ENCODE results near the gene ANK2. TPM values are rescaled to one million over a fixed set of nuclear protein-coding genes. Genes with fewer than 3 reads are reported as not detected.
A peak's percentile ranks its signal among the peaks of the same experiment; 100 is the strongest.

Gene ANK2
- total RNA-seq, 1 donor from 2014 or later = 58.3 TPM

- H3K27me3 Mint-ChIP-seq (ENCODE audit: low read depth) = no peaks in the 10 kb centered on the region
- H3K9me3 Mint-ChIP-seq = no peaks in the 10 kb centered on the region
- H3K4me3 Mint-ChIP-seq = no peak overlapping the region
- peak; percentile 79 for TF ChIP-seq CTCF (conservative IDR thresholded peaks at IDR 0.05)
- H3K36me3 Mint-ChIP-seq (ENCODE audit: low read depth) = peaks cover 4% of the 10 kb centered on the region
- peak; percentile 78 for DNase-seq (ENCODE audit: low read depth, low spot score)
- H3K27ac Mint-ChIP-seq (ENCODE audit: unreplicated experiment) = no peak overlapping the region
- no peaks in the 10 kb centered on the region for H3K4me1 Mint-ChIP-seq
Measured at GRCh38 chr4:113278324-113278934, 229.0 kb downstream of the ANK2 start.

- H3K9me3 Mint-ChIP-seq = no peaks in the 10 kb centered on the region
- no peak overlapping the region for H3K4me3 Mint-ChIP-seq
- peaks cover 4% of the 10 kb centered on the region for H3K36me3 Mint-ChIP-seq (ENCODE audit: low read depth)
- peaks cover 5% of the 10 kb centered on the region for H3K4me1 Mint-ChIP-seq
- no peak for TF ChIP-seq CTCF (conservative IDR thresholded peaks at IDR 0.05)
- no peaks in the 10 kb centered on the region for H3K27me3 Mint-ChIP-seq (ENCODE audit: low read depth)
- no peak overlapping the region for H3K27ac Mint-ChIP-seq (ENCODE audit: unreplicated experiment)
- DNase-seq (ENCODE audit: low read depth, low spot score) = no peak
Measured at GRCh38 chr4:113285501-113285900, 236.0 kb downstream of the ANK2 start.

- Mint-ChIP-seq H3K4me3 (no peak overlapping the region), H3K27me3 (ENCODE audit: low read depth) (no peaks in the 10 kb centered on the region), H3K4me1 (peaks cover 27% of the 10 kb centered on the region), H3K27ac (ENCODE audit: unreplicated experiment) (no peak overlapping the region), H3K9me3 (no peaks in the 10 kb centered on the region), H3K36me3 (ENCODE audit: low read depth) (no peaks in the 10 kb centered on the region)
- no peak for DNase-seq (ENCODE audit: low read depth, low spot score)
- no peak for TF ChIP-seq CTCF (conservative IDR thresholded peaks at IDR 0.05)
Measured at GRCh38 chr4:113288257-113288656, 238.8 kb downstream of the ANK2 start.

- H3K4me1 Mint-ChIP-seq = peaks cover 31% of the 10 kb centered on the region
- no peak for TF ChIP-seq CTCF (conservative IDR thresholded peaks at IDR 0.05)
- H3K4me3 Mint-ChIP-seq = no peak overlapping the region
- no peaks in the 10 kb centered on the region for H3K9me3 Mint-ChIP-seq
- no peak overlapping the region for H3K27ac Mint-ChIP-seq (ENCODE audit: unreplicated experiment)
- H3K27me3 Mint-ChIP-seq (ENCODE audit: low read depth) = no peaks in the 10 kb centered on the region
- no peak for DNase-seq (ENCODE audit: low read depth, low spot score)
- no peaks in the 10 kb centered on the region for H3K36me3 Mint-ChIP-seq (ENCODE audit: low read depth)
Measured at GRCh38 chr4:113288696-113289095, 239.2 kb downstream of the ANK2 start.

GRCh38 chr4:113289766-113290165 lies 240.3 kb downstream of the ANK2 start:
- Mint-ChIP-seq H3K4me1 (peaks cover 36% of the 10 kb centered on the region), H3K9me3 (no peaks in the 10 kb centered on the region), H3K4me3 (no peak overlapping the region), H3K36me3 (ENCODE audit: low read depth) (no peaks in the 10 kb centered on the region), H3K27ac (ENCODE audit: unreplicated experiment) (no peak overlapping the region), H3K27me3 (ENCODE audit: low read depth) (no peaks in the 10 kb centered on the region)
- DNase-seq (ENCODE audit: low read depth, low spot score) = no peak
- TF ChIP-seq CTCF (conservative IDR thresholded peaks at IDR 0.05) = no peak
